ENCODE results near the gene IL7R. TPM values are rescaled to one million over a fixed set of nuclear protein-coding genes. Genes with fewer than 3 reads are reported as not detected.

Gene IL7R
- total and polyA plus RNA-seq, 10 of the 15 experiments (the other 5 are each of a cell fraction or from before 2014, with no cell fraction given): 0.40 to 21.1 (median 0.85) TPM

DNA sequence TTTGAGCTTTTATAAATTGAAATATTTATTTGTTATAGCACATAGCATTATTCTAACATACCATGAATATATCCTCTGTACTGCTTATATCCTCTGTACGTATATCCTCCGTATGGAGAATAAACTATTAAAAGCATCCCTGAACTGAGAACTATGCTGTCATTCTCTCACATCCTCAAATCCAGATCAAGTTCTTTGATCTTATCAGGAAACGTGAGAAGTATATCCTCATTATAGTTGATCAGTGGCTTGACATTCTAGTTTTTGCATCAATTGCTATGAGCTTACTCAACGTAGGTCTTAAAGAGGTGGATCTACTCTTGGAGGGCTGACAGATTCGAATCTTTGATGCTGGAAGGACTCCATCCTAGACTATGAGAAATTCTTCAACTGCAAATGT is 37.4 kb downstream of the IL7R start (continued):
- TF ChIP-seq REST (IDR thresholded peaks at IDR 0.05; ENCODE audit: low read depth, low read length) (no peak), SMARCA5 (IDR thresholded peaks at IDR 0.05) (no peak), IKZF2 (IDR thresholded peaks at IDR 0.05) (peak in 1 of 2 experiments; percentile 44; a peak in 2 of 4 replicates), SIX5 (IDR thresholded peaks at IDR 0.05; ENCODE audit: low read depth, low read length, severe bottlenecking) (no peak), SIN3A (IDR thresholded peaks at IDR 0.05; ENCODE audit: low read depth, low read length) (no peak), RFX5 (IDR thresholded peaks at IDR 0.05; ENCODE audit: low read depth, low read length) (no peak), HDAC6 (IDR thresholded peaks at IDR 0.05; ENCODE audit: unreplicated experiment) (no peak), FOXM1 (IDR thresholded peaks at IDR 0.05; ENCODE audit: low read depth, low read length) (no peak), ZNF384 (IDR thresholded peaks at IDR 0.05; ENCODE audit: borderline replicate concordance, low read depth, low read length) (no peak)
- TF ChIP-seq, protein P1, sequence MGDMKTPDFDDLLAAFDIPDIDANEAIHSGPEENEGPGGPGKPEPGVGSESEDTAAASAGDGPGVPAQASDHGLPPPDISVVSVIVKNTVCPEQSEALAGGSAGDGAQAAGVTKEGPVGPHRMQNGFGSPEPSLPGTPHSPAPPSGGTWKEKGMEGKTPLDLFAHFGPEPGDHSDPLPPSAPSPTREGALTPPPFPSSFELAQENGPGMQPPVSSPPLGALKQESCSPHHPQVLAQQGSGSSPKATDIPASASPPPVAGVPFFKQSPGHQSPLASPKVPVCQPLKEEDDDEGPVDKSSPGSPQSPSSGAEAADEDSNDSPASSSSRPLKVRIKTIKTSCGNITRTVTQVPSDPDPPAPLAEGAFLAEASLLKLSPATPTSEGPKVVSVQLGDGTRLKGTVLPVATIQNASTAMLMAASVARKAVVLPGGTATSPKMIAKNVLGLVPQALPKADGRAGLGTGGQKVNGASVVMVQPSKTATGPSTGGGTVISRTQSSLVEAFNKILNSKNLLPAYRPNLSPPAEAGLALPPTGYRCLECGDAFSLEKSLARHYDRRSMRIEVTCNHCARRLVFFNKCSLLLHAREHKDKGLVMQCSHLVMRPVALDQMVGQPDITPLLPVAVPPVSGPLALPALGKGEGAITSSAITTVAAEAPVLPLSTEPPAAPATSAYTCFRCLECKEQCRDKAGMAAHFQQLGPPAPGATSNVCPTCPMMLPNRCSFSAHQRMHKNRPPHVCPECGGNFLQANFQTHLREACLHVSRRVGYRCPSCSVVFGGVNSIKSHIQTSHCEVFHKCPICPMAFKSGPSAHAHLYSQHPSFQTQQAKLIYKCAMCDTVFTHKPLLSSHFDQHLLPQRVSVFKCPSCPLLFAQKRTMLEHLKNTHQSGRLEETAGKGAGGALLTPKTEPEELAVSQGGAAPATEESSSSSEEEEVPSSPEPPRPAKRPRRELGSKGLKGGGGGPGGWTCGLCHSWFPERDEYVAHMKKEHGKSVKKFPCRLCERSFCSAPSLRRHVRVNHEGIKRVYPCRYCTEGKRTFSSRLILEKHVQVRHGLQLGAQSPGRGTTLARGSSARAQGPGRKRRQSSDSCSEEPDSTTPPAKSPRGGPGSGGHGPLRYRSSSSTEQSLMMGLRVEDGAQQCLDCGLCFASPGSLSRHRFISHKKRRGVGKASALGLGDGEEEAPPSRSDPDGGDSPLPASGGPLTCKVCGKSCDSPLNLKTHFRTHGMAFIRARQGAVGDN (IDR thresholded peaks at IDR 0.05): no peak
- TF ChIP-seq, protein P2, sequence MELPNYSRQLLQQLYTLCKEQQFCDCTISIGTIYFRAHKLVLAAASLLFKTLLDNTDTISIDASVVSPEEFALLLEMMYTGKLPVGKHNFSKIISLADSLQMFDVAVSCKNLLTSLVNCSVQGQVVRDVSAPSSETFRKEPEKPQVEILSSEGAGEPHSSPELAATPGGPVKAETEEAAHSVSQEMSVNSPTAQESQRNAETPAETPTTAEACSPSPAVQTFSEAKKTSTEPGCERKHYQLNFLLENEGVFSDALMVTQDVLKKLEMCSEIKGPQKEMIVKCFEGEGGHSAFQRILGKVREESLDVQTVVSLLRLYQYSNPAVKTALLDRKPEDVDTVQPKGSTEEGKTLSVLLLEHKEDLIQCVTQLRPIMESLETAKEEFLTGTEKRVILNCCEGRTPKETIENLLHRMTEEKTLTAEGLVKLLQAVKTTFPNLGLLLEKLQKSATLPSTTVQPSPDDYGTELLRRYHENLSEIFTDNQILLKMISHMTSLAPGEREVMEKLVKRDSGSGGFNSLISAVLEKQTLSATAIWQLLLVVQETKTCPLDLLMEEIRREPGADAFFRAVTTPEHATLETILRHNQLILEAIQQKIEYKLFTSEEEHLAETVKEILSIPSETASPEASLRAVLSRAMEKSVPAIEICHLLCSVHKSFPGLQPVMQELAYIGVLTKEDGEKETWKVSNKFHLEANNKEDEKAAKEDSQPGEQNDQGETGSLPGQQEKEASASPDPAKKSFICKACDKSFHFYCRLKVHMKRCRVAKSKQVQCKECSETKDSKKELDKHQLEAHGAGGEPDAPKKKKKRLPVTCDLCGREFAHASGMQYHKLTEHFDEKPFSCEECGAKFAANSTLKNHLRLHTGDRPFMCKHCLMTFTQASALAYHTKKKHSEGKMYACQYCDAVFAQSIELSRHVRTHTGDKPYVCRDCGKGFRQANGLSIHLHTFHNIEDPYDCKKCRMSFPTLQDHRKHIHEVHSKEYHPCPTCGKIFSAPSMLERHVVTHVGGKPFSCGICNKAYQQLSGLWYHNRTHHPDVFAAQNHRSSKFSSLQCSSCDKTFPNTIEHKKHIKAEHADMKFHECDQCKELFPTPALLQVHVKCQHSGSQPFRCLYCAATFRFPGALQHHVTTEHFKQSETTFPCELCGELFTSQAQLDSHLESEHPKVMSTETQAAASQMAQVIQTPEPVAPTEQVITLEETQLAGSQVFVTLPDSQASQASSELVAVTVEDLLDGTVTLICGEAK (IDR thresholded peaks at IDR 0.05; ENCODE audit: borderline replicate concordance): no peak
- TF ChIP-seq, protein P3, sequence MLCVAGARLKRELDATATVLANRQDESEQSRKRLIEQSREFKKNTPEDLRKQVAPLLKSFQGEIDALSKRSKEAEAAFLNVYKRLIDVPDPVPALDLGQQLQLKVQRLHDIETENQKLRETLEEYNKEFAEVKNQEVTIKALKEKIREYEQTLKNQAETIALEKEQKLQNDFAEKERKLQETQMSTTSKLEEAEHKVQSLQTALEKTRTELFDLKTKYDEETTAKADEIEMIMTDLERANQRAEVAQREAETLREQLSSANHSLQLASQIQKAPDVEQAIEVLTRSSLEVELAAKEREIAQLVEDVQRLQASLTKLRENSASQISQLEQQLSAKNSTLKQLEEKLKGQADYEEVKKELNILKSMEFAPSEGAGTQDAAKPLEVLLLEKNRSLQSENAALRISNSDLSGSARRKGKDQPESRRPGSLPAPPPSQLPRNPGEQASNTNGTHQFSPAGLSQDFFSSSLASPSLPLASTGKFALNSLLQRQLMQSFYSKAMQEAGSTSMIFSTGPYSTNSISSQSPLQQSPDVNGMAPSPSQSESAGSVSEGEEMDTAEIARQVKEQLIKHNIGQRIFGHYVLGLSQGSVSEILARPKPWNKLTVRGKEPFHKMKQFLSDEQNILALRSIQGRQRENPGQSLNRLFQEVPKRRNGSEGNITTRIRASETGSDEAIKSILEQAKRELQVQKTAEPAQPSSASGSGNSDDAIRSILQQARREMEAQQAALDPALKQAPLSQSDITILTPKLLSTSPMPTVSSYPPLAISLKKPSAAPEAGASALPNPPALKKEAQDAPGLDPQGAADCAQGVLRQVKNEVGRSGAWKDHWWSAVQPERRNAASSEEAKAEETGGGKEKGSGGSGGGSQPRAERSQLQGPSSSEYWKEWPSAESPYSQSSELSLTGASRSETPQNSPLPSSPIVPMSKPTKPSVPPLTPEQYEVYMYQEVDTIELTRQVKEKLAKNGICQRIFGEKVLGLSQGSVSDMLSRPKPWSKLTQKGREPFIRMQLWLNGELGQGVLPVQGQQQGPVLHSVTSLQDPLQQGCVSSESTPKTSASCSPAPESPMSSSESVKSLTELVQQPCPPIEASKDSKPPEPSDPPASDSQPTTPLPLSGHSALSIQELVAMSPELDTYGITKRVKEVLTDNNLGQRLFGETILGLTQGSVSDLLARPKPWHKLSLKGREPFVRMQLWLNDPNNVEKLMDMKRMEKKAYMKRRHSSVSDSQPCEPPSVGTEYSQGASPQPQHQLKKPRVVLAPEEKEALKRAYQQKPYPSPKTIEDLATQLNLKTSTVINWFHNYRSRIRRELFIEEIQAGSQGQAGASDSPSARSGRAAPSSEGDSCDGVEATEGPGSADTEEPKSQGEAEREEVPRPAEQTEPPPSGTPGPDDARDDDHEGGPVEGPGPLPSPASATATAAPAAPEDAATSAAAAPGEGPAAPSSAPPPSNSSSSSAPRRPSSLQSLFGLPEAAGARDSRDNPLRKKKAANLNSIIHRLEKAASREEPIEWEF (IDR thresholded peaks at IDR 0.05; ENCODE audit: insufficient replicate concordance, low read depth, low read length): no peak

All from GM12878 (cell line).